HG03139 (cell line): ENCODE measurements around the gene BCL2A1.
"Not testable (repeated sequence)": the region's sequence is repeated elsewhere in the genome, so short reads cannot be mapped to it uniquely, and the experiment has no call there.

Experiments used
- ATAC-seq: cut with Tn5 transposase; IDR thresholded peaks from one replicate; pipeline ENCODE4 v1.9.1; 2021; ENCODE audit not compliant: unreplicated experiment

The BCL2A1 gene

GRCh38 chr15:79962178-79962577 is 8.8 kb downstream of the BCL2A1 start:
- no peak for ATAC-seq

GRCh38 chr15:79960502-79961212 is 10.3 kb downstream of the BCL2A1 start:
- ATAC-seq: no peak

GRCh38 chr15:79957741-79958140 is 13.3 kb downstream of the BCL2A1 start:
- no peak for ATAC-seq

- no peak for ATAC-seq
These were observed 14.5 kb downstream of the BCL2A1 start for GRCh38 chr15:79956354-79956939.

GRCh38 chr15:79954661-79955060 is 16.3 kb downstream of the BCL2A1 start:
- ATAC-seq: no peak

GRCh38 chr15:79953951-79954444 is 17.0 kb downstream of the BCL2A1 start:
- no peak for ATAC-seq

- ATAC-seq: no peak
These were observed 18.7 kb downstream of the BCL2A1 start for GRCh38 chr15:79952329-79952728.

- ATAC-seq: no peak
These were observed 20.7 kb downstream of the BCL2A1 start for GRCh38 chr15:79950247-79950646.

GRCh38 chr15:79948761-79949160 is 22.2 kb downstream of the BCL2A1 start:
- no peak for ATAC-seq

- ATAC-seq: no peak
These were observed 22.8 kb downstream of the BCL2A1 start for GRCh38 chr15:79948095-79948695.

- no peak for ATAC-seq
These were observed 24.0 kb downstream of the BCL2A1 start for GRCh38 chr15:79947009-79947408.

- no peak for ATAC-seq
These were observed 26.4 kb downstream of the BCL2A1 start for GRCh38 chr15:79944622-79945021.

GRCh38 chr15:79943820-79944219 is 27.2 kb downstream of the BCL2A1 start:
- peak; percentile 86 for ATAC-seq

- no peak for ATAC-seq
These were observed 28.1 kb downstream of the BCL2A1 start for GRCh38 chr15:79942741-79943481.

- no peak for ATAC-seq
These were observed 31.6 kb downstream of the BCL2A1 start for GRCh38 chr15:79939399-79939798.

GRCh38 chr15:79938143-79938542 is 32.9 kb downstream of the BCL2A1 start:
- no peak for ATAC-seq

GRCh38 chr15:79935556-79936201 is 35.3 kb downstream of the BCL2A1 start:
- not testable (repeated sequence) for ATAC-seq

GRCh38 chr15:79933231-79933630 is 37.8 kb downstream of the BCL2A1 start:
- no peak for ATAC-seq

GRCh38 chr15:79932447-79932846 is 38.5 kb downstream of the BCL2A1 start:
- no peak for ATAC-seq

GRCh38 chr15:79930516-79930915 is 40.5 kb downstream of the BCL2A1 start:
- no peak for ATAC-seq

- ATAC-seq: no peak
These were observed 41.6 kb downstream of the BCL2A1 start for GRCh38 chr15:79929412-79929811.
